Upper lobe of left lung (tissue), 4 donors: Measurements from ENCODE around the gene ZBTB8B.
"Not testable (repeated sequence)": the region's sequence is repeated elsewhere in the genome, so short reads cannot be mapped to it uniquely, and the experiment has no call there.

Source experiments
- CTCF ChIP-seq, 6 experiments: fragments of 450-650 bp in 4 of 6; fragments of 200-600 bp in 2 of 6; sonication (generic) in 2 of 6; IDR thresholded peaks; one replicate each; pipeline ENCODE4 v1.5.1; 2016 to 2019; ENCODE audit warnings: antibody characterized with exemption in 6 of 6
- EP300 ChIP-seq, 4 donors: sonication (generic); formaldehyde crosslinking; IDR thresholded peaks; one replicate each; pipeline ENCODE4 v1.5.1; 2017; ENCODE audit warnings: antibody characterized with exemption in 4 of 4, control low read depth in 2 of 4
- POLR2A ChIP-seq, 4 donors: fragments of 450-650 bp; IDR thresholded peaks; one replicate each; pipeline ENCODE4 v1.5.1; 2016 to 2017; ENCODE audit warnings: antibody characterized with exemption in 4 of 4, mild to moderate bottlenecking in 2 of 4
- POLR2AphosphoS5 ChIP-seq, 2 donors: sonication (generic); formaldehyde crosslinking; IDR thresholded peaks; one replicate each; pipeline ENCODE4 v1.5.1; 2017; ENCODE audit warnings: antibody characterized with exemption in 2 of 2

GRCh38 chr1:32472966-32473365 lies 8.1 kb downstream of the ZBTB8B start:
- TF ChIP-seq CTCF, POLR2A, EP300, POLR2AphosphoS5 (IDR thresholded peaks at IDR 0.05): not testable (repeated sequence)
